ENCODE measurements around the gene HELZ.

- TF ChIP-seq, protein P1, sequence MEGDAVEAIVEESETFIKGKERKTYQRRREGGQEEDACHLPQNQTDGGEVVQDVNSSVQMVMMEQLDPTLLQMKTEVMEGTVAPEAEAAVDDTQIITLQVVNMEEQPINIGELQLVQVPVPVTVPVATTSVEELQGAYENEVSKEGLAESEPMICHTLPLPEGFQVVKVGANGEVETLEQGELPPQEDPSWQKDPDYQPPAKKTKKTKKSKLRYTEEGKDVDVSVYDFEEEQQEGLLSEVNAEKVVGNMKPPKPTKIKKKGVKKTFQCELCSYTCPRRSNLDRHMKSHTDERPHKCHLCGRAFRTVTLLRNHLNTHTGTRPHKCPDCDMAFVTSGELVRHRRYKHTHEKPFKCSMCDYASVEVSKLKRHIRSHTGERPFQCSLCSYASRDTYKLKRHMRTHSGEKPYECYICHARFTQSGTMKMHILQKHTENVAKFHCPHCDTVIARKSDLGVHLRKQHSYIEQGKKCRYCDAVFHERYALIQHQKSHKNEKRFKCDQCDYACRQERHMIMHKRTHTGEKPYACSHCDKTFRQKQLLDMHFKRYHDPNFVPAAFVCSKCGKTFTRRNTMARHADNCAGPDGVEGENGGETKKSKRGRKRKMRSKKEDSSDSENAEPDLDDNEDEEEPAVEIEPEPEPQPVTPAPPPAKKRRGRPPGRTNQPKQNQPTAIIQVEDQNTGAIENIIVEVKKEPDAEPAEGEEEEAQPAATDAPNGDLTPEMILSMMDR (IDR thresholded peaks at IDR 0.05) = no peak
- TF ChIP-seq EP300 (IDR thresholded peaks at IDR 0.05) = no peak
- no peak for TF ChIP-seq POLR2A (IDR thresholded peaks at IDR 0.05)
Measured at GRCh38 chr17:67129283-67129682, 115.7 kb downstream of the HELZ start.
